Measurements from ENCODE around the gene C1QL1.

Gene C1QL1

DNA sequence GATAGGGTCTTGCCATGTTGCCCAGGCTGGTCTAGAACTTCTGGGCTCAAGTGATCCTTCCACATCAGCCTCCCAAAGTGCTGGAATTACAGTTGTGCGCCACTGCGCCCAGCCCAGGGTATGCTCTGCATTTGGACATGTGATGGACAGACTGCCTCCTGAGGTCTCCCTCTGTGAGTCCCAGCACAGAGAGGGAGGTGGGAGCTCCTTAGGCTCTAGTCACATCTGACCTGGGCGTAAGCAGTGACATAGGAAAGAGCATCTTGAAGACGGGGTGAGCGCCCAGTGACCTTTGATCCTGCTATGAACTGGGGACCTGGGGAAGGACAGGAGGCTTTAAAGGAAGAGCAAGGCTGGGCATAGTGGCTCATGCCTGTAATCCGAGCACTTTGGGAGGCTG, 50.6 kb downstream of the C1QL1 start:
- TF ChIP-seq, protein P1, sequence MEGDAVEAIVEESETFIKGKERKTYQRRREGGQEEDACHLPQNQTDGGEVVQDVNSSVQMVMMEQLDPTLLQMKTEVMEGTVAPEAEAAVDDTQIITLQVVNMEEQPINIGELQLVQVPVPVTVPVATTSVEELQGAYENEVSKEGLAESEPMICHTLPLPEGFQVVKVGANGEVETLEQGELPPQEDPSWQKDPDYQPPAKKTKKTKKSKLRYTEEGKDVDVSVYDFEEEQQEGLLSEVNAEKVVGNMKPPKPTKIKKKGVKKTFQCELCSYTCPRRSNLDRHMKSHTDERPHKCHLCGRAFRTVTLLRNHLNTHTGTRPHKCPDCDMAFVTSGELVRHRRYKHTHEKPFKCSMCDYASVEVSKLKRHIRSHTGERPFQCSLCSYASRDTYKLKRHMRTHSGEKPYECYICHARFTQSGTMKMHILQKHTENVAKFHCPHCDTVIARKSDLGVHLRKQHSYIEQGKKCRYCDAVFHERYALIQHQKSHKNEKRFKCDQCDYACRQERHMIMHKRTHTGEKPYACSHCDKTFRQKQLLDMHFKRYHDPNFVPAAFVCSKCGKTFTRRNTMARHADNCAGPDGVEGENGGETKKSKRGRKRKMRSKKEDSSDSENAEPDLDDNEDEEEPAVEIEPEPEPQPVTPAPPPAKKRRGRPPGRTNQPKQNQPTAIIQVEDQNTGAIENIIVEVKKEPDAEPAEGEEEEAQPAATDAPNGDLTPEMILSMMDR (IDR thresholded peaks at IDR 0.05; ENCODE audit: extremely low read depth, insufficient read depth, missing control alignments), result no peak
- in situ Hi-C loops (cut with MboI; ENCODE audit: low pct_unique_long_range_greater_than_20kb, low sequenced_read_pairs, unreplicated experiment), result no loop called here
- DNase-seq (ENCODE audit: low spot score), result no peak

DNA sequence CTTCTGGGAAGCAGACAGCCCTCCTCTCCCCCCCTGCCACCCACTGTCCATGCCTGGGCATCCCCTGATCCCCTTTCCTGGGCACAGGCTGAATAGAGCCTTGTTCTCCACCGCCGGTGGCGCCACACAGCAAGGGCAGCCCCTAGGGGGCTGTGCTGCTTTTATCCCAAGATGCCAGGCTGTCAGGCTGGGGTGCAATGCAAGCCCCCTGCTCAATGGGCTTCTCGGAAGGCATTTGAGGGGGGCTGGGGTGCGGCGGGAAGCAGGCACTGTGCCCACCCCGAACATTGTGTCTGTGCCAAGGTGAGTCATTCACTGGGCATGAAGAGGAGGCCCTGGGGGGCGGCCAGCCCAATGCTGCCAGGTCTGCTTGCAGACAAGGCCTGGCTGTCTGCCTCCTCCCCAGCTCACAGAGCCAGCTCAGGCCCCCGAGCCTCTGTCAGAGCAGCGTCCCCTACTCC, 51.3 kb downstream of the C1QL1 start:
- in situ Hi-C loops (cut with MboI; ENCODE audit: low pct_unique_long_range_greater_than_20kb, low sequenced_read_pairs, unreplicated experiment), result no loop called here

DNA sequence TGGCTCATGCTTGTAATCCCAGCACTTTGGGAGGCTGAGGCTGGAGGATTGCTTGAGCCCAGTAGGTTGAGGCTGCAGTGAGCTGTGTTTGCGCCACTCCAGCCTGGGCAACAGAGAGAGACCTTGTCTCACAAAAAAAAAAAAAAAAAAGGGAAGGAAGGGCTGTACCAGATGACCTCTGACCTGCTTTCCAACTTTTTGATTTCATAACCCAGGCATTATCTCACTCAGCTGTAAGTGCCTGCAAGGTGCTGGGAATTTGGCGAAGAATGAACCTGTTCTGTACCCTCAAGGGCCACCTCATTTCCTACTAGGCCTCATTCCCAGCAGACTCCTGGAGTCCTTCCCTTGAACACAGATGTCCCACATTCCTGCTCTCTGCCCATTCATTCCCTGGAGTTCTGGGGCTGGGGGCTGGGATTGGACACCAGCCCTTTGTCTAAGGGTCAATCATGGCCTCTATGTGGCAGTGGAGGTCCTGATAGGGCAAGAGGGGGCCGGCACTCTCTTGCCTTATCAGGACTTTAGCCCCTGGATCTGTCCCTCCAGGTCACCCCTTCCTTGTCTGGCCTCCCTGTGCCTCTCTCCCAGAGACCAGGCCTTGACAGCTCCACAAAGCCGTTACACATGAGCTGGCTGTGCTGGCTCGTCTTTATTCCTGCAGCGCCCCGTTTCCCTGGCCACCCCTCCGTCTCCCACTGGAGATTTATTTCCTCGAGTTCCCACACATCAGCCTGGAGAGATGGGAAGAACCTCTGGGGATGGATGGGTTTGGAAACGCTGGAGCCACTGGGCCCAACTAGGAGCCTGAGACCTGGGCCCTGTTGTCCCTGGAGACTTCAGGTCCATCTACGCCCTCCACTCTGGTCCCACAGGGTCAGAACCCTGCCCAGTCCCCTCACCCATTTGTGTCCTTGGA, 52.0 kb downstream of the C1QL1 start:
- in situ Hi-C loops (cut with MboI; ENCODE audit: low pct_unique_long_range_greater_than_20kb, low sequenced_read_pairs, unreplicated experiment), result no loop called here
- DNase-seq (ENCODE audit: low spot score), result no peak
- TF ChIP-seq, protein P1 (IDR thresholded peaks at IDR 0.05; ENCODE audit: extremely low read depth, insufficient read depth, missing control alignments), result no peak

More for the DNA sequence above, 51.3 kb downstream of the C1QL1 start:
- no peak for DNase-seq (ENCODE audit: low spot score)
- TF ChIP-seq, protein P1 (IDR thresholded peaks at IDR 0.05; ENCODE audit: extremely low read depth, insufficient read depth, missing control alignments), result no peak

DNA sequence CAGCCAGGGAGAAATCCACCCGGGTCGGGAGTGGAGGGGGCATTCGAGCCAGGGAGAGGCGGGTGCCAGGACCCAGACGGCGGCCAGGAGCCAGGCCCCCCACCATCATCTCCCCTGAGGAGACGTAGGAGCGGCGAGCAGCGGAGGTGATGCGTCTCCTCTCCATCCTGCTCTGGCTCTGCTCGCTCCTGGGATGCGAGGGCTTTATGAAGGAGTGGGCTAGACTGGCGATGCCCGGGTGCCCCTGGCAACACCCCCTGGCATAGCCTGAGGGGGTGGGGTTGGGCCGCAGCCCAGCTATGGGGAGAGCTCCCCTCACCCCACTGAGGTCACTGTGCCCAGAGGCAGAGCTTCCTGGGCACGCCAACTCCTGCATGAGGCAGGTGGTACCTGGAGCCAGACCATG, 52.8 kb downstream of the C1QL1 start, which contains the start of gene GFAP:
Gene GFAP (minus strand): TSS at position 180 of the 406 bp plus-strand sequence. CDS start 14 bp downstream, at position 166.
- no peak for DNase-seq (ENCODE audit: low spot score)
- in situ Hi-C loops (cut with MboI; ENCODE audit: low pct_unique_long_range_greater_than_20kb, low sequenced_read_pairs, unreplicated experiment), result no loop called here
- TF ChIP-seq, protein P1 (IDR thresholded peaks at IDR 0.05; ENCODE audit: extremely low read depth, insufficient read depth, missing control alignments), result no peak

DNA sequence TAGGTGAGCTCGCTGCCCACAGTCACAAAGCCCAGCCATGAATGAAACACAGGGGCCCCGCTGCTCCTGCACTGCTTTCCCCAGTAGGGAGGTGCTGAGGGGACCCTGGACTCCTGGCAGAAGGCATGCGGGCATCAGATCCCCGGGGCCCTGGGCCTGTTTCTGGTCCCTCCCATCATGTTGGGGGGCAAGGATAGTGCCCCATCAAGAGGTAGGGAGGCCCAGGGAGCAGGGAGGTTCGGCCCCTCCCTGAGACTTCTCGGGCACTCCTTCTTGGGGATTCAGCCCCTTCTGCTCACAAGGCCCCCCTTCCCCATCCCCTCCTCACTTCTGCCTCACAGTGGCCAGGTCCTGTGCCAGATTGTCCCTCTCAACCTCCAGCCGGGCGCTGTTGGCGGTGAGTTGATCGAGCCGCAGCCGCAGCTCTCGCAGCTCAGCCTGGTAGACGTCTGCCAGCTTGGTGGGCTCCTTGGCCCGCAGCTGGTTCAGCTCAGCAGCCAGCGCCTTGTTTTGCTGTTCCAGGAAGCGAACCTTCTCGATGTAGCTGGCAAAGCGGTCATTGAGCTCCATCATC, 53.3 kb downstream of the C1QL1 start:
- TF ChIP-seq, protein P1 (IDR thresholded peaks at IDR 0.05; ENCODE audit: extremely low read depth, insufficient read depth, missing control alignments), result no peak
- in situ Hi-C loops (cut with MboI; ENCODE audit: low pct_unique_long_range_greater_than_20kb, low sequenced_read_pairs, unreplicated experiment), result no loop called here
- no peak for DNase-seq (ENCODE audit: low spot score)

DNA sequence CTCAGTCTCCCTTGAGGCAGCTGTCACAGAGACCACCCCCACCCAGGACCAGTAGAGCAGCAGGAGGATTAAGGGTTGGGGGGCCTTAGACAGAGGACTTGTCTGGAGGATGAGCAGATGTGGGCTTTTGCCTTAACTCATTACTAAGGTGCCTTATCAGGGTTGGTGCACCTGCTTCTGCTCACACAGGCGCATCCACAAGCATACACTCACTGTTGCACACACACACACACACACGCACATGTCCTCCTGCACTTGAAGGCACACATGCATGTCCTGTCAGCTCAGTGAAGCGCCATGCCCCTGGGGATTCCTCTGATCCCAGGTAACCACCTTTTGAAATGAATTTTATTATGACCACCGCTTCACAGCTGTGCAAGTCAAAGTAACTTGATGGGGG, 54.0 kb downstream of the C1QL1 start:
- DNase-seq (ENCODE audit: low spot score), result no peak
- in situ Hi-C loops (cut with MboI; ENCODE audit: low pct_unique_long_range_greater_than_20kb, low sequenced_read_pairs, unreplicated experiment), result no loop called here
- TF ChIP-seq, protein P1 (IDR thresholded peaks at IDR 0.05; ENCODE audit: extremely low read depth, insufficient read depth, missing control alignments), result no peak

All from GM13977 (cell line).